NB4 (cell line): ENCODE measurements around the gene RASSF5.

Experiments used
- DNase-seq: peaks from one replicate; pipeline ENCODE4 v3.0.0; 2010; ENCODE audit warnings: low read depth
- H3K4me3 ChIP-seq: one replicate; pipeline ENCODE4 v1.5.1; 2011; ENCODE audit warnings: mild to moderate bottlenecking, low read depth, low read length, moderate library complexity
- MYC ChIP-seq: IDR thresholded peaks from 2 replicates; pipeline ENCODE4 v1.6.1; 2011; ENCODE audit warnings: low read depth, low read length
- POLR2A ChIP-seq: IDR thresholded peaks from 2 replicates; pipeline ENCODE4 v1.6.1; 2011; ENCODE audit warnings: mild to moderate bottlenecking; ENCODE audit not compliant: insufficient read length; ENCODE audit errors: extremely low read depth
- TF ChIP-seq, protein P1 (sequence below): IDR thresholded peaks from 2 replicates; pipeline ENCODE4 v1.6.1; 2011; ENCODE audit warnings: low read depth, low read length
- TF ChIP-seq, protein P2 (sequence below): IDR thresholded peaks from one replicate; pipeline ENCODE4 v1.5.1; 2012; ENCODE audit warnings: low read depth, low read length

The RASSF5 gene

DNA sequence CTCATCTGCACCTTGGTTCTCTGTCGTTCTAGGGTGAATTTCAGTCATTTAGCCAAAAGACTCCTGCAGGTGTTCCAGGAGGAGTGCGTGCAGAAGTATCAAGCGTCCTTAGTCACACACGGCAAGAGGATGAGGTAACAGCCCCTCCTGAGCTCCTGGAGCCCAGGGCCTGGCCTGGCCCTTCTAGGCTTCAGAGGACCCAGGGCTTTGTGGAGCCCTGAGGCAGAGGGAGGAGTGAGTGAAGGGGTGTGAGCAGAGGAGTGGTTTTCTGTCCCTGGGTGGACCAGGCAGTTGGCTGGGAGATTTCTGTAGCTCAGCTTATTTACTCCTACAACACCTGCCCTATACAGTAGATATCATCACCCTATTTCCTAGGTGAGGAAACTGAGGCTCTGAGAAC, 15.7 kb upstream of the RASSF5 start:
- no peak for DNase-seq

DNA sequence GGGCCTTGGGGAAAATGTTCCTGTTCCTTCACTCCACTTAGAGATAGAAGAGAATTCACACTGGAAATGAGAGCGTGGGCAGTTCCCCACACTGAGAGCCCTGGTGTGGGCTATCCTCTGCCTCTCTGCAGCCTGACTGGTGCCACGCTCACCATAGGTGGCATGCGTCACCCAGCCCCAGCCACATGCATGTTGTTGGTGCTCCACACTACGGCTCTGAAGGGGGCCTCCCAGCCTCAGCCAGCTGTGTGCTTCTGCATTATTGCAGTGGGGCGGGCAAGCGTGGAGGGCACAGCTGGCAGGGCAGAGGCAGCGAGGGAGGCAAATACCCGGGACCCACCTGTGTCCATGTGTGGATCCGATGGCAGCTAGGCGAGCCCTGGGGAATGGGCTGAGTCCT, 14.7 kb upstream of the RASSF5 start:
- no peak overlapping the region for H3K4me3 ChIP-seq
- no peak for DNase-seq
- TF ChIP-seq, protein P1, sequence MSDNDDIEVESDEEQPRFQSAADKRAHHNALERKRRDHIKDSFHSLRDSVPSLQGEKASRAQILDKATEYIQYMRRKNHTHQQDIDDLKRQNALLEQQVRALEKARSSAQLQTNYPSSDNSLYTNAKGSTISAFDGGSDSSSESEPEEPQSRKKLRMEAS, result no peak
- TF ChIP-seq, protein P2, sequence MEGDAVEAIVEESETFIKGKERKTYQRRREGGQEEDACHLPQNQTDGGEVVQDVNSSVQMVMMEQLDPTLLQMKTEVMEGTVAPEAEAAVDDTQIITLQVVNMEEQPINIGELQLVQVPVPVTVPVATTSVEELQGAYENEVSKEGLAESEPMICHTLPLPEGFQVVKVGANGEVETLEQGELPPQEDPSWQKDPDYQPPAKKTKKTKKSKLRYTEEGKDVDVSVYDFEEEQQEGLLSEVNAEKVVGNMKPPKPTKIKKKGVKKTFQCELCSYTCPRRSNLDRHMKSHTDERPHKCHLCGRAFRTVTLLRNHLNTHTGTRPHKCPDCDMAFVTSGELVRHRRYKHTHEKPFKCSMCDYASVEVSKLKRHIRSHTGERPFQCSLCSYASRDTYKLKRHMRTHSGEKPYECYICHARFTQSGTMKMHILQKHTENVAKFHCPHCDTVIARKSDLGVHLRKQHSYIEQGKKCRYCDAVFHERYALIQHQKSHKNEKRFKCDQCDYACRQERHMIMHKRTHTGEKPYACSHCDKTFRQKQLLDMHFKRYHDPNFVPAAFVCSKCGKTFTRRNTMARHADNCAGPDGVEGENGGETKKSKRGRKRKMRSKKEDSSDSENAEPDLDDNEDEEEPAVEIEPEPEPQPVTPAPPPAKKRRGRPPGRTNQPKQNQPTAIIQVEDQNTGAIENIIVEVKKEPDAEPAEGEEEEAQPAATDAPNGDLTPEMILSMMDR, result no peak
- TF ChIP-seq MYC (no peak), POLR2A (no peak)

More for the DNA sequence above, 15.7 kb upstream of the RASSF5 start:
- TF ChIP-seq MYC, result no peak
- H3K4me3 ChIP-seq, result no peak overlapping the region

DNA sequence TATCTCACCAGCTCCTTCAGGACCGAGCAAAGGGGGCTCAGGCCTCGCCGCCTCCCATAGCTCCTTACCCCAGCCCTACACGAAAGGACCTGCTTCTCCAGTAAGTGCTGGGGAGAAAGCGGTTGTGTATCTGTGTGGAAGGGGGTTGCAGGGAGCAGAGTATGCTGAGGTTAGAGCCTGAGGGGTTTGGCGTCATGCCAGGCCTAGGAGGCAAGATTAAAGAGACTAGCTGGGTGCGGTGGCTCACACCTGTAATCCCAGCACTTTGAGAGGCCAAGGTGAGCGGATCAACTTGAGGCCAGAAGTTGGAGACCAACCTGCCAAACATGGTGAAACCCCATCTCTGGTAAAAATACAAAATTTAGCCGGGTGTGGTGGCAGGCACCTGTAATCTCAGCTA, 14.1 kb upstream of the RASSF5 start:
- DNase-seq, result no peak
- TF ChIP-seq, protein P1, result no peak
- TF ChIP-seq MYC, result no peak
- TF ChIP-seq, protein P2, result no peak
- TF ChIP-seq POLR2A, result no peak
- no peak overlapping the region for H3K4me3 ChIP-seq

DNA sequence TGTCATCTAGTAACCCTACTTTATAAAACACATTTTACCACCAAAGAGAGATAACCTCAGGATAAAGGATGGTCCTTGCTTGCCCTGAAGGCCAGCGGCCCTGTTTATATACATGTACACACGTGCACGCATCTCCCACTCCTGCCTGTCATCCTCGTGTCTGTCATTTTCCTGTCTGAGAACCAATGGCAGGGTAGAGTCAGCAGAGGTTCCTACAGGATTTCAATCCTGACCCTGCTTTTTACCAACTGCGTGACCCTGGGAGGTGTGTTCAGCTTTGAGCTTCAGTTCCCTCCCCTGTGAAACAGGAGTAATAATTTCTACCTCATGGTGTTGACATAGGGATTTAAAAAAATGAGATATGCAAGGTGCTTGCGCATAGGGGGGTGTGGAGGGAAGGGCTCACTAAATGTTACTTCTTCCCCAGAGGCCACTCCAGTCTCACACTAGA, 12.3 kb upstream of the RASSF5 start:
- H3K4me3 ChIP-seq, result no peak overlapping the region
- TF ChIP-seq MYC (no peak), POLR2A (no peak)
- TF ChIP-seq, protein P1, result no peak
- TF ChIP-seq, protein P2, result no peak
- no peak for DNase-seq

DNA sequence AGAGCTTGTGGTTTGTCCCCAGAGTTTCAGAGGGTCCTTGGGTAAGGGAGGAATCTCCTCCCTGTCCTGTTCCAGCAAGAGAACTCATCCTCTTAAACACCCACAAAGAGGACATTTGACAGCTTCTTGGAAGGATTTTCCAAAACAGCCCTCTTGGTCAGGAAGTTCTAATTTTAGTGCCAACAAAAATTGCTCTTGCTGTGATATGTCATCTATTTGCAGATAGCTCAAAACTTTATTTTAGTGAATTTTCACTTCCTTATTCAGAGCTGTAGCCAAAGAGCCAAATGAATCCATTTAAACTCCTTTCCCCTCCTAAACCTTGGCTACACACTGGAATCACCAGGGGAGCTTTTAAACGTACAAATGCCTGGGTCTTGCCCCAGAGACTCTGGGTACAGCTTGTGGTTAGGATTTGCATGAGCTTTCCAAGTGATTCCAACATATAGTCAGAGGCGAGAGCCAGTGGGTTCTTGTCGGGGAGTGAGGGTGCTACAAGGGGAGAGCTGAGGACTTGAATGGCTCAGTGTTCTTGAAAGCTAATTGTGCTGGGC, 11.8 kb upstream of the RASSF5 start:
- no peak overlapping the region for H3K4me3 ChIP-seq
- DNase-seq, result no peak
- TF ChIP-seq, protein P2, result no peak
- TF ChIP-seq POLR2A (no peak), MYC (no peak)
- TF ChIP-seq, protein P1, result no peak

DNA sequence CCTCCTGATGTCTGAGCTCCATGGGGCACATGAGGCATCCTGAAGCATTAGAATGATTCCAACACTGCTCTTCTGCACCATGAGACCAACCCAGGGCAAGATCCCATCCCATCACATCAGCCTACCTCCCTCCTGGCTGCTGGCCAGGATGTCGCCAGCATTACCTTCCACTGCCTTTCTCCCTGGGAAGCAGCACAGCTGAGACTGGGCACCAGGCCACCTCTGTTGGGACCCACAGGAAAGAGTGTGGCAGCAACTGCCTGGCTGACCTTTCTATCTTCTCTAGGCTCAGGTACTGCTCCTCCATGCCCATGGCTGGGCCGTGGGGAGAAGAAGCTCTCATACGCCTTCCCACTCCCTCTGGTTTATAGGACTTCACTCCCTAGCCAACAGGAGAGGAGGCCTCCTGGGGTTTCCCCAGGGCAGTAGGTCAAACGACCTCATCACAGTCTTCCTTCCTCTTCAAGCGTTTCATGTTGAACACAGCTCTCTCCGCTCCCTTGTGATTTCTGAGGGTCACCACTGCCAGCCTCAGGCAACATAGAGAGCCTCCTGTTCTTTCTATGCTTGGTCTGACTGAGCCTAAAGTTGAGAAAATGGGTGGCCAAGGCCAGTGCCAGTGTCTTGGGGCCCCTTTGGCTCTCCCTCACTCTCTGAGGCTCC, 11.1 kb upstream of the RASSF5 start:
- no peak for TF ChIP-seq MYC
- TF ChIP-seq, protein P2, result no peak
- TF ChIP-seq, protein P1, result no peak
- no peak for TF ChIP-seq POLR2A
- H3K4me3 ChIP-seq, result no peak overlapping the region
- peak; percentile 62 for DNase-seq
